ENCODE measurements around the gene ZACN. TPM values are rescaled to one million over a fixed set of nuclear protein-coding genes. Genes with fewer than 3 reads are reported as not detected.

The ZACN gene
- total RNA-seq, 1 donor from 2014 or later = not detected

GRCh38 chr17:76033139-76033538 is 45.8 kb upstream of the ZACN start:
- peaks cover 16% of the 10 kb centered on the region for H3K4me1 Mint-ChIP-seq
- peaks cover 2% of the 10 kb centered on the region for H3K9me3 Mint-ChIP-seq
- no peak overlapping the region for H3K9ac ChIP-seq
- no peaks in the 10 kb centered on the region for H3K9me3 ChIP-seq (ENCODE audit: low read depth)
- no peak overlapping the region for H3K4me3 Mint-ChIP-seq
- peaks cover 23% of the 10 kb centered on the region for H3K4me1 ChIP-seq
- H3K27ac Mint-ChIP-seq = peak overlapping the region; percentile 68
- no peaks in the 10 kb centered on the region for H3K27me3 ChIP-seq
- peaks cover 5% of the 10 kb centered on the region for H4K20me1 ChIP-seq (ENCODE audit: low read depth)
- H3K4me3 ChIP-seq = no peak overlapping the region
- no peak overlapping the region for H2AFZ ChIP-seq (replicated peaks)
- peaks cover 39% of the 10 kb centered on the region for H3F3A ChIP-seq (ENCODE audit: low read depth)
- no peak for TF ChIP-seq EZH2 (IDR thresholded peaks at IDR 0.05)
- no peak for TF ChIP-seq CTCF (IDR thresholded peaks at IDR 0.05)
- no peak for TF ChIP-seq EZH2phosphoT487 (IDR thresholded peaks at IDR 0.05)
- H3K36me3 Mint-ChIP-seq = peaks cover 2% of the 10 kb centered on the region
- no peak for DNase-seq (ENCODE audit: low spot score)
- H3K4me2 ChIP-seq = no peak overlapping the region
- H3K79me2 ChIP-seq (ENCODE audit: low read depth) = no peaks in the 10 kb centered on the region
- no peak overlapping the region for H3K27ac ChIP-seq
- H3K27me3 Mint-ChIP-seq (ENCODE audit: insufficient read depth, low read depth) = peaks cover 6% of the 10 kb centered on the region
- no peaks in the 10 kb centered on the region for H3K36me3 ChIP-seq

GRCh38 chr17:76034428-76035350 is 44.3 kb upstream of the ZACN start:
- no peak for DNase-seq (ENCODE audit: low spot score)
- Histone ChIP-seq H4K20me1 (ENCODE audit: low read depth) (peaks cover 4% of the 10 kb centered on the region), H3K27me3 (no peaks in the 10 kb centered on the region), H2AFZ (replicated peaks) (no peak overlapping the region), H3K36me3 (no peaks in the 10 kb centered on the region), H3K27ac (no peak overlapping the region), H3K4me3 (no peak overlapping the region), H3F3A (ENCODE audit: low read depth) (peaks cover 34% of the 10 kb centered on the region), H3K9ac (no peak overlapping the region), H3K9me3 (ENCODE audit: low read depth) (no peaks in the 10 kb centered on the region), H3K4me2 (no peak overlapping the region), H3K4me1 (peaks cover 21% of the 10 kb centered on the region), H3K79me2 (ENCODE audit: low read depth) (no peaks in the 10 kb centered on the region)
- Mint-ChIP-seq H3K27me3 (ENCODE audit: insufficient read depth, low read depth) (peaks cover 6% of the 10 kb centered on the region), H3K4me1 (peaks cover 11% of the 10 kb centered on the region), H3K36me3 (peaks cover 17% of the 10 kb centered on the region), H3K27ac (no peak overlapping the region), H3K4me3 (no peak overlapping the region), H3K9me3 (peaks cover 2% of the 10 kb centered on the region)
- TF ChIP-seq EZH2 (IDR thresholded peaks at IDR 0.05) (no peak), CTCF (IDR thresholded peaks at IDR 0.05) (no peak), EZH2phosphoT487 (IDR thresholded peaks at IDR 0.05) (no peak)

GRCh38 chr17:76036497-76037261 is 42.3 kb upstream of the ZACN start:
- Histone ChIP-seq H3K4me2 (peak overlapping the region; percentile 24), H2AFZ (replicated peaks) (no peak overlapping the region), H3K79me2 (ENCODE audit: low read depth) (no peaks in the 10 kb centered on the region), H3K4me3 (no peak overlapping the region), H3K9ac (no peak overlapping the region), H3K4me1 (peaks cover 18% of the 10 kb centered on the region), H3K27me3 (no peaks in the 10 kb centered on the region), H3K9me3 (ENCODE audit: low read depth) (no peaks in the 10 kb centered on the region), H3F3A (ENCODE audit: low read depth) (peaks cover 30% of the 10 kb centered on the region), H3K27ac (no peak overlapping the region), H4K20me1 (ENCODE audit: low read depth) (no peaks in the 10 kb centered on the region), H3K36me3 (no peaks in the 10 kb centered on the region)
- peak overlapping the region; percentile 72 for H3K27ac Mint-ChIP-seq
- peak; percentile 46 for DNase-seq (ENCODE audit: low spot score)
- peaks cover 11% of the 10 kb centered on the region for H3K4me1 Mint-ChIP-seq
- H3K36me3 Mint-ChIP-seq = peaks cover 32% of the 10 kb centered on the region
- H3K4me3 Mint-ChIP-seq = no peak overlapping the region
- H3K9me3 Mint-ChIP-seq = peaks cover 2% of the 10 kb centered on the region
- no peak for TF ChIP-seq EZH2 (IDR thresholded peaks at IDR 0.05)
- TF ChIP-seq CTCF (IDR thresholded peaks at IDR 0.05) = no peak
- TF ChIP-seq EZH2phosphoT487 (IDR thresholded peaks at IDR 0.05) = no peak
- H3K27me3 Mint-ChIP-seq (ENCODE audit: insufficient read depth, low read depth) = peaks cover 3% of the 10 kb centered on the region

Data from neural progenitor cell (in vitro differentiated cells).